GM12865 (cell line): ENCODE results near the gene PRB2.
"Not testable (repeated sequence)": the region's sequence is repeated elsewhere in the genome, so short reads cannot be mapped to it uniquely, and the experiment has no call there.

ENCODE experiments used
- DNase-seq: peaks from one replicate; pipeline ENCODE4 v3.0.0; 2010; ENCODE audit warnings: low read depth
- H3K4me3 ChIP-seq: 2 replicates; pipeline ENCODE4 v1.5.1; 2011; ENCODE audit warnings: mild to moderate bottlenecking, low read depth, low read length, control low read depth
- CTCF ChIP-seq: IDR thresholded peaks from 2 replicates; pipeline ENCODE4 v1.5.1; 2011; ENCODE audit warnings: low read length, control low read depth, low read depth, inconsistent platforms; ENCODE audit not compliant: insufficient read depth; ENCODE audit errors: missing control alignments

The PRB2 gene

GRCh38 chr12:11397366-11397765 lies 2.0 kb upstream of the PRB2 start:
- TF ChIP-seq CTCF, result no peak
- no peak overlapping the region for H3K4me3 ChIP-seq
- DNase-seq, result no peak

DNA sequence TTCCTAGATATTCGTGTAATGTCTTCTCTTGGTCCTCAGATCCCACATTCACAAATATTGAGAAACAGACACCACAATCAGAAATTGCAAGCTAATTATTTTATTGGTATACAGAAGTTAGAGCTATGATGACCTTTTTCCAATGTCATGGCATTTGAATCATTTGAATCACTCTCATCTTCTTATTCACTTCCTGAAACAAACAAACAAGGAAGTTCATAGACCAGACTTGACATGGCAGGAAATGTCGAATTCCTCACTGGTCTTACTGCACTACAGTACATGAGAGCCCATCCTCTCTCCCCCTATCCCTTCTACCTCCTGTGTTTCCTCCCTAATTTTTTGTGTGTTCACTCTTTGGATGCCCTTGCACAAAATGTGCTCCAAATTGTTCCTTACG lies 3.9 kb downstream of the PRB2 start:
- H3K4me3 ChIP-seq, DNase-seq: not testable (repeated sequence)

DNA sequence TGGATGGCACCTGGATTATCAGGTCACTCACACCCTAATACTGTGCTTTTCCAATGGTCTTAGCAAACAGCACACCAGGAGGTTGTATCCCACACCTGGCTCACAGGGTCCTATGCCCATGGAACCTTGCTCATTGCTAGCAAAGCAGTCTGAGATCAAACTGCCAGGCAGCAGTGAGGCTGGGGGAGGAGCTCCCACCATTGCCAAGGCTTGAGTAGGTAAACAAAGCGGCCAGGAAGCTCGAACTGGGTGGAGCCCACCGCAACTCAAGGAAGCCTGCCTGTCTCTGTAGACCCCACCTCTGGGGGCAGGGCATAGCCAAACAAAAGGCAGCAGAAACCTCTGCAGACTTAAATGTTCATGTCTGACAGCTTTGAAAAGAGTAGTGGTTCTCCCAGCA lies 17.9 kb downstream of the PRB2 start:
- not testable (repeated sequence) for H3K4me3 ChIP-seq, DNase-seq

DNA sequence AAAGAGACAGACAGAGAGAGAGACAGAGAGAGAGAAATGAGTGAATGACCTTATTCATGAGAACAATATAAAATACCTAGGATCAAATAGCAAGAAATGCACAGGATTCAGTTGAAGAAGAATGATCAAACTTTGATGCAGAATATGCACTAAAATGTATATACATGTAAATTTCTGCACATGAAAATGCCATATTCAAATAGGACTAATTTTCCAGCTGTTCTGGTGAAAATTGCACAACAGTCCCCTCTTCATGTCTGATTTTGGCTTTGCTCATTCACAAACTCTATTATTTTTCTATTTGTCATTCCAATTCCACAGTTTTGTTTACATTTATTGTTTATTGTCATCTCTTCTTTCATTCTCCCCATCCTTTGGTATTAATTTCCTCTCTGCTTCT lies 34.2 kb downstream of the PRB2 start:
- DNase-seq, result no peak
- H3K4me3 ChIP-seq, result no peak overlapping the region
- no peak for TF ChIP-seq CTCF

GRCh38 chr12:11360205-11360883 lies 35.0 kb downstream of the PRB2 start:
- H3K4me3 ChIP-seq, DNase-seq: not testable (repeated sequence)

GRCh38 chr12:11351736-11352135 lies 43.6 kb downstream of the PRB2 start:
- H3K4me3 ChIP-seq, DNase-seq: not testable (repeated sequence)

DNA sequence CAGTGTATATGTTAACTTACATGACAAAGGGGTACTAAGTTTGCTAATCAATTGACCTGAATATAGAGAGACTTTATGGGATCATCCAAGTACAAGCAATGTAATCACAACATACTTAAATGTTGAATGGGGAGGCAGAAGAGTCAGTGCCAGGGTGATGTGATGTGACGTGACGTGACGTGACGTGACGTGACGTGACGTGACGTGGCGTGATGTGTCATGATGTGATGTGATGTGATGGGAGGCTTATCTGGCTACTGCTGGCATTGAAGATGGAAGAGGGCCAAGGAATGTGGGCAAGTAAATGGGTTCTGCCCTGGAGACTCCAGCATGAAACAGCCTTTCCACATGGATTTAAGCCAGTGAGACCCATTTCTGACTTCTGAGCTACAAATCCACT lies 46.9 kb downstream of the PRB2 start:
- no peak for TF ChIP-seq CTCF
- H3K4me3 ChIP-seq, result no peak overlapping the region
- no peak for DNase-seq

DNA sequence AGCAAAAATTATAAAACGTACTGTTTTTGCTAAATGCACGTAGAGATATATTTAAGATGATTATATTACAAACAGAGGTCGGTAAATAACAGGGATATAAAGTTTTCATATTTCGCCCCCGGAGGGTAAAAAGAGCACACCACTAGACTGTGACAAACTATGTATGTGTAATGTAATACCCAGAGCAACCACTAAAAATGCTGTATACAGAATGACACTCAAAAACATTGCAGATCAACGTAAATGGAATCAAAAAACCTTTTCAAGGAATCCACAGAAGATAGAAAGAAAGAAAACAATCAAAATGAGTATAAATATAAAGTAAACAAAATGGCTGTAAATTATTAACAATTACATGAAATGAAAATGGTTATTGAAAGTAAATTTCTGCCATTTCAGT lies 47.6 kb downstream of the PRB2 start:
- H3K4me3 ChIP-seq, result no peak overlapping the region
- TF ChIP-seq CTCF, result peak; percentile 24
- no peak for DNase-seq

DNA sequence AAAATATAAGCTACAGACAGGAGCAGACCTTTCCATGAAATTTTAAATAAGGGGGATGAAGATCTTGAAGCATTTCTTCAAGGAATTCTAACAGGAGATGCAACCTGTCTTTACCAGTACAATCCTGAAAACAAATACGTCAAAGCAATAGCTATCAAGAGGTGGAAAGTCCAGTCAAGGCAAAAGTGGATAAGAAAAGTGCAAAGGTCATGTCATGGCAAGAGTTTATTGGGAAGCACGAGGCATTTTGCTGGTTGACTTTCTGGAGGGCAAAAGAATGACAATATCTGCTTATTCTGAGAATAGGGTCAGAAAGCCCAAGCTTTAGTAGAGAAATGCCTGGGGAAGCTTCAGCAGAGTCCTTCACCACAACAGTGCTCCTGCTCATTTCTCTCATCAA lies 50.9 kb downstream of the PRB2 start:
- DNase-seq, result no peak
- TF ChIP-seq CTCF, result no peak
- no peak overlapping the region for H3K4me3 ChIP-seq
